GM20000 (cell line): ENCODE measurements around the gene HMGA1.
A peak's percentile ranks its signal among the peaks of the same experiment; 100 is the strongest.

Source experiments
- DNase-seq: peaks from one replicate; pipeline ENCODE4 v3.0.0; 2012; ENCODE audit warnings: low spot score
- CTCF ChIP-seq: IDR thresholded peaks from 2 replicates; pipeline ENCODE4 v1.5.1; 2012; ENCODE audit warnings: mild to moderate bottlenecking, control low read depth; ENCODE audit errors: extremely low read depth, missing control alignments

The HMGA1 gene

GRCh38 chr6:34285448-34286164 lies 48.9 kb downstream of the HMGA1 start:
- no peak for TF ChIP-seq CTCF
- DNase-seq, result no peak

GRCh38 chr6:34288581-34288980 lies 51.9 kb downstream of the HMGA1 start:
- TF ChIP-seq CTCF, result no peak
- peak; percentile 59 for DNase-seq

GRCh38 chr6:34289137-34289536 lies 52.5 kb downstream of the HMGA1 start:
- no peak for DNase-seq
- TF ChIP-seq CTCF, result no peak

- TF ChIP-seq CTCF, result no peak
- DNase-seq, result no peak
Observed at GRCh38 chr6:34292954-34293353, 56.3 kb downstream of the HMGA1 start.

GRCh38 chr6:34295721-34296120 lies 59.0 kb downstream of the HMGA1 start:
- no peak for TF ChIP-seq CTCF
- peak; percentile 55 for DNase-seq
